Endodermal cell (in vitro differentiated cells): ENCODE results near the gene KLHL3. TPM values are rescaled to one million over a fixed set of nuclear protein-coding genes. Genes with fewer than 3 reads are reported as not detected.

Experiments
- DNase-seq: peaks from one replicate; pipeline ENCODE4 v3.0.0-alpha.2; 2017
- H3K27ac ChIP-seq: 2 replicates; pipeline ENCODE4 v1.5.1; 2013; ENCODE audit warnings: mild to moderate bottlenecking, low read depth, low read length, moderate library complexity
- H3K27me3 ChIP-seq: 2 replicates; pipeline ENCODE4 v1.6.1; 2013; ENCODE audit warnings: mild to moderate bottlenecking, low read length, moderate library complexity; ENCODE audit not compliant: insufficient read depth, control insufficient read depth, poor library complexity, severe bottlenecking
- H3K36me3 ChIP-seq: 2 replicates; pipeline ENCODE4 v1.7.0; 2013; ENCODE audit warnings: mild to moderate bottlenecking, low read length, moderate library complexity; ENCODE audit not compliant: control insufficient read depth, insufficient read depth
- H3K4me1 ChIP-seq: one replicate; pipeline ENCODE4 v1.7.0; 2013; ENCODE audit warnings: low read length; ENCODE audit not compliant: control insufficient read depth, insufficient read depth
- H3K4me3 ChIP-seq: 2 replicates; pipeline ENCODE4 v1.5.1; 2013; ENCODE audit warnings: mild to moderate bottlenecking, low read length, moderate library complexity
- H3K9ac ChIP-seq: 2 replicates; pipeline ENCODE4 v1.6.1; 2013; ENCODE audit warnings: mild to moderate bottlenecking, low read length, moderate library complexity; ENCODE audit not compliant: poor library complexity, severe bottlenecking; ENCODE audit errors: extremely low read depth
- H3K9me3 ChIP-seq: 2 replicates; pipeline ENCODE4 v1.6.1; 2013; ENCODE audit warnings: mild to moderate bottlenecking, low read length, moderate library complexity; ENCODE audit not compliant: control insufficient read depth
- H3K27ac Mint-ChIP-seq: 2 replicates; pipeline ENCODE4 v1.8.0; 2020; ENCODE audit warnings: mixed read lengths
- H3K27me3 Mint-ChIP-seq: 2 replicates; pipeline ENCODE4 v1.8.0; 2021; ENCODE audit warnings: mild to moderate bottlenecking, mixed read lengths; ENCODE audit not compliant: insufficient read depth
- H3K36me3 Mint-ChIP-seq: 2 replicates; pipeline ENCODE4 v1.8.0; 2020; ENCODE audit warnings: low read depth, mixed read lengths
- H3K4me1 Mint-ChIP-seq: 2 replicates; pipeline ENCODE4 v1.8.0; 2020; ENCODE audit warnings: mixed read lengths
- H3K4me3 Mint-ChIP-seq: 2 replicates; pipeline ENCODE4 v1.8.0; 2020; ENCODE audit warnings: mild to moderate bottlenecking, moderate library complexity, mixed read lengths
- H3K9me3 Mint-ChIP-seq: 2 replicates; pipeline ENCODE4 v1.8.0; 2020; ENCODE audit warnings: mild to moderate bottlenecking, mixed read lengths
- CTCF ChIP-seq: fragments of 200-600 bp; sonication (generic); conservative IDR thresholded peaks from 2 replicates; pipeline ENCODE4 v1.5.0; 2021; ENCODE audit warnings: antibody characterized with exemption, mild to moderate bottlenecking
- WGBS, 2 experiments: methylation state at CpG; one replicate each; pipeline versions ENCODE4 v1.1.5 to v1.1.7; 2013; ENCODE audit warnings: missing lambda C conversion rate in 2 of 2, mixed read lengths in 1 of 2; ENCODE audit not compliant: insufficient coverage in 1 of 2, insufficient read length in 1 of 2; 5-methylcytosine and 5-hydroxymethylcytosine counted together
- total RNA-seq, 2 donors: library from RNA; stranded (reverse); fragmentation: NEBNext Ultra II Directional in 1 of 2; extraction: Animal tissue kit (Norgen Biotek cat#: 25700) in 1 of 2; gene quantifications; 2 replicates in 1 of 2; 3 replicates in 1 of 2; pipeline ENCODE4 v1.2.1, GENCODE V29; 2021

Gene KLHL3
- total RNA-seq, 2 donors from 2014 or later = 17.5 to 19.4 TPM

- H3K9ac ChIP-seq = no peak overlapping the region
- no peak for DNase-seq
- no peaks in the 10 kb centered on the region for H3K9me3 ChIP-seq
- Mint-ChIP-seq H3K27ac (no peak overlapping the region), H3K4me1 (peaks cover 26% of the 10 kb centered on the region), H3K36me3 (peaks cover 7% of the 10 kb centered on the region), H3K9me3 (no peaks in the 10 kb centered on the region), H3K27me3 (no peaks in the 10 kb centered on the region), H3K4me3 (no peak overlapping the region)
- peaks cover 7% of the 10 kb centered on the region for H3K4me1 ChIP-seq
- H3K4me3 ChIP-seq = no peak overlapping the region
- H3K27ac ChIP-seq = no peak overlapping the region
- no peaks in the 10 kb centered on the region for H3K36me3 ChIP-seq
- no peaks in the 10 kb centered on the region for H3K27me3 ChIP-seq
- TF ChIP-seq CTCF = no peak
- 100% methylated on average over 1 to 2 of the region's 2 CpGs for WGBS, 2 experiments
Measured at GRCh38 chr5:137666901-137667300, 69.0 kb downstream of the KLHL3 start.

- H3K4me1 ChIP-seq = peaks cover 7% of the 10 kb centered on the region
- no peak overlapping the region for H3K9ac ChIP-seq
- no peak overlapping the region for H3K4me3 ChIP-seq
- no peak overlapping the region for H3K27ac ChIP-seq
- H3K9me3 Mint-ChIP-seq = no peaks in the 10 kb centered on the region
- 90 to 91% methylated on average over 3 of the region's 3 CpGs for WGBS, 2 experiments
- H3K4me1 Mint-ChIP-seq = peaks cover 22% of the 10 kb centered on the region
- TF ChIP-seq CTCF = no peak
- no peaks in the 10 kb centered on the region for H3K27me3 ChIP-seq
- no peak overlapping the region for H3K27ac Mint-ChIP-seq
- peaks cover 6% of the 10 kb centered on the region for H3K36me3 Mint-ChIP-seq
- no peaks in the 10 kb centered on the region for H3K9me3 ChIP-seq
- no peaks in the 10 kb centered on the region for H3K36me3 ChIP-seq
- no peak for DNase-seq
- no peaks in the 10 kb centered on the region for H3K27me3 Mint-ChIP-seq
- no peak overlapping the region for H3K4me3 Mint-ChIP-seq
Measured at GRCh38 chr5:137666461-137666850, 69.4 kb downstream of the KLHL3 start.

GRCh38 chr5:137665678-137666460, 70.0 kb downstream of the KLHL3 start:
- Mint-ChIP-seq H3K27ac (no peak overlapping the region), H3K27me3 (no peaks in the 10 kb centered on the region), H3K36me3 (peaks cover 5% of the 10 kb centered on the region), H3K4me1 (peaks cover 18% of the 10 kb centered on the region), H3K9me3 (no peaks in the 10 kb centered on the region), H3K4me3 (no peak overlapping the region)
- Histone ChIP-seq H3K27me3 (no peaks in the 10 kb centered on the region), H3K9me3 (no peaks in the 10 kb centered on the region), H3K9ac (no peak overlapping the region), H3K36me3 (no peaks in the 10 kb centered on the region), H3K4me3 (no peak overlapping the region), H3K4me1 (peaks cover 3% of the 10 kb centered on the region), H3K27ac (no peak overlapping the region)
- TF ChIP-seq CTCF = no peak
- no peak for DNase-seq
- 94 to 100% methylated on average over 2 to 3 of the region's 3 CpGs for WGBS, 2 experiments
